ENCODE data around the gene MUL1. TPM values are rescaled to one million over a fixed set of nuclear protein-coding genes. Genes with fewer than 3 reads are reported as not detected.
A peak's percentile ranks its signal among the peaks of the same experiment; 100 is the strongest.
"Not testable (repeated sequence)": the region's sequence is repeated elsewhere in the genome, so short reads cannot be mapped to it uniquely, and the experiment has no call there.

The MUL1 gene
- total RNA-seq, 1 experiment from 2014 or later: 24.7 TPM

DNA sequence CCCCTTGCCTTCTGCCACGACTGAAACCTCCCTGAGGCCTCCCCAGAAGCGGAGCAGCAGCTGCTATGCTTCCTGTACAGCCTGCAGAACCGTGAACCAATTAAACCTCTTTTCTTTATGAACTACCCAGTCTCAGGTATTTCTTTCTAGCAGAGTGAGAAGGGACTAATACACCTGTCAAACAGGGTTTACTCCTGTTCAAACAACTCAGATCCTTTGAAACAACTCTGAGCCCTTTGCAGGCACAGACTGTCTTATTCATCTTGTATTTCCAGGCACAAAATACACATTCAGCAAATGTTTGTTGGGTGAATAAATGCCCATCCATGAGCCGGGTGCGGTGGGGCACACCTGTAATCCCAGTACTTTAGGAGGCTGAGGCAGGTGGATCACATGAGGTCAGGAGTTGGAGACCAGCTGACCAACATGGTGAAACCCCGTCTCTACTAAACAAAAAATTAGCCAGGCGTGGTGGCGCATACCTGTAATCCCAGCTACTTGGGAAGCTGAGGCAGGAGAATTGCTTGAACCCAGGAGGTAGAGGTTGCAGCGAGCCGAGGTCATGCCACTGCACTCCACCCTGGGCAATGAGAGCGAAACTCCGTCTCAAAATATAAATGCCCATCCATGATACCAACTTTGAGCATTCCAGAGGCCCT is 11.1 kb downstream of the MUL1 start:
- Histone ChIP-seq H3K36me3 (ENCODE audit: control insufficient read depth in 1 of 2, insufficient read depth in 2 of 2, low read length in 2 of 2) (peaks cover 13 to 32% of the 10 kb centered on the region in 2 experiments; a peak in 3 of 4 replicates), H3K4me3 (replicated peaks in 1 of 2; ENCODE audit: low read depth in 1 of 2, low read length in 2 of 2) (peak overlapping the region in 1 of 2 experiments; percentile 2; a peak in 1 of 4 replicates), H3K4me1 (ENCODE audit: control insufficient read depth in 1 of 2, insufficient read depth in 2 of 2, low read length in 2 of 2) (peaks cover 30 to 57% of the 10 kb centered on the region in 2 experiments), H3K4me2 (ENCODE audit: low read length) (peak overlapping the region; percentile 76), H3K27ac (ENCODE audit: low read depth, low read length) (peak overlapping the region; percentile 94), H3K9ac (ENCODE audit: low read length) (peak overlapping the region; percentile 43)
- BruUV-seq (replicated peaks); RAD21 ChIA-PET (ENCODE audit: low non-redundant PET in 1 of 2, low total read pairs in 2 of 2, uncharacterized antibody in 2 of 2, unreplicated experiment in 2 of 2); H3K9me3 ChIP-seq (ENCODE audit: control insufficient read depth in 1 of 2, insufficient read depth in 1 of 2, low read depth in 1 of 2, low read length in 2 of 2); CTCF ChIA-PET; H4K20me1 ChIP-seq (ENCODE audit: insufficient read depth); DNase-seq (ENCODE audit: low read depth, low spot score); intact Hi-C loops (cut with micrococcal nuclease); H3K27me3 ChIP-seq (ENCODE audit: insufficient read depth, low read length); H3K79me2 ChIP-seq (ENCODE audit: insufficient read depth, low read length); H3K9me2 ChIP-seq (ENCODE audit: insufficient read depth); ATAC-seq; H2AFZ ChIP-seq (ENCODE audit: low read depth, low read length, poor library complexity, severe bottlenecking): not testable (repeated sequence)
- POLR2A ChIA-PET: interaction anchor here (0.6 kb wide), 1 partner anchor 8 kb away, joined by 3 read pairs; no protein-coding TSS in a partner anchor

DNA sequence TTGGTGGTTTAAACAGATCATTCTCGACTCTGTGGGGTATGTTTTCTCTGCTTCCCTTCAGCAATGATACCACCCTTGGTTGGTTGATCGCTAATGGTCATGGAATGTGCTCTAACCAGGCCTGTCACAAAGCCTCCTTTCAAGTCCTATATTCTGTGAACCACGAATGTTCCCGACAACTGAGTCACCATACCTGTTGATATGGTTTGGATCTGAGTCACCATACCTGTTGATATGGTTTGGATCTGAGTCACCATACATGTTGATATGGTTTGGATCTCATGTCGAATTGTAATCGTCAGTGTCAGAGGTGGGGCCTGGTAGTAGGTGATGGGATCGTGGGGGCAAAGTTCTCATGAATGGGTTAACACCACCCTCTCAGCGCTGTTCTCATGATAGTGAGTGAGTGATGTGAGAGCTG is 11.7 kb downstream of the MUL1 start:
- H3K9ac ChIP-seq (ENCODE audit: low read length): peak overlapping the region; percentile 55
- H3K9me3 ChIP-seq (ENCODE audit: control insufficient read depth in 1 of 2, insufficient read depth in 1 of 2, low read depth in 1 of 2, low read length in 2 of 2): no peaks in the 10 kb centered on the region
- ATAC-seq: peak; percentile 79
- TF ChIP-seq ZNF274 (IDR thresholded peaks at IDR 0.05; ENCODE audit: low read depth, low read length) (no peak), EGR1 (IDR thresholded peaks at IDR 0.05; ENCODE audit: low read depth) (no peak), YY1 (IDR thresholded peaks at IDR 0.05; ENCODE audit: extremely low read depth, insufficient replicate concordance, low read depth, low read length) (peak; percentile 49), CEBPB (IDR thresholded peaks at IDR 0.05; ENCODE audit: low read depth) (no peak), POLR2AphosphoS5 (IDR thresholded peaks at IDR 0.05; ENCODE audit: low read depth, low read length) (peak; percentile 70), TCF7L2 (IDR thresholded peaks at IDR 0.05; ENCODE audit: borderline replicate concordance, extremely low read depth, insufficient read depth, insufficient read length) (peak; percentile 65), EZH2phosphoT487 (IDR thresholded peaks at IDR 0.05; ENCODE audit: borderline replicate concordance) (no peak)
- no TSS peak for BruUV-seq (replicated peaks)
- H3K27ac ChIP-seq (ENCODE audit: low read depth, low read length): peak overlapping the region; percentile 94
- no peaks in the 10 kb centered on the region for H4K20me1 ChIP-seq (ENCODE audit: insufficient read depth)
- peak overlapping the region in 1 of 2 experiments; percentile 37; a peak in 3 of 4 replicates for H3K4me3 ChIP-seq (replicated peaks in 1 of 2; ENCODE audit: low read depth in 1 of 2, low read length in 2 of 2)
- CTCF ChIA-PET: interaction anchor here (1.3 to 2.0 kb wide), 2 partner anchors 12 to 290 kb away, joined by 3 to 5 read pairs; partner anchors contain the start of gene MUL1
- H3K36me3 ChIP-seq (ENCODE audit: control insufficient read depth in 1 of 2, insufficient read depth in 2 of 2, low read length in 2 of 2): peaks cover 7 to 25% of the 10 kb centered on the region in 2 experiments; a peak in 2 of 4 replicates
- H3K9me2 ChIP-seq (ENCODE audit: insufficient read depth): no peaks in the 10 kb centered on the region
- H3K79me2 ChIP-seq (ENCODE audit: insufficient read depth, low read length): no peaks in the 10 kb centered on the region; the same call in 1 of the 2 replicates
- intact Hi-C loops (cut with micrococcal nuclease): no loop called here
- peaks cover 30 to 57% of the 10 kb centered on the region in 2 experiments for H3K4me1 ChIP-seq (ENCODE audit: control insufficient read depth in 1 of 2, insufficient read depth in 2 of 2, low read length in 2 of 2)
- RAD21 ChIA-PET (ENCODE audit: low non-redundant PET in 1 of 2, low total read pairs in 2 of 2, uncharacterized antibody in 2 of 2, unreplicated experiment in 2 of 2): no interaction called here
- H3K4me2 ChIP-seq (ENCODE audit: low read length): peak overlapping the region; percentile 76
- DNase-seq (ENCODE audit: low read depth, low spot score): peak; percentile 99
- H3K27me3 ChIP-seq (ENCODE audit: insufficient read depth, low read length): no peaks in the 10 kb centered on the region
- POLR2A ChIA-PET: interaction anchor here (0.6 kb wide), 1 partner anchor 9 kb away, joined by 3 read pairs; no protein-coding TSS in a partner anchor
- H2AFZ ChIP-seq (ENCODE audit: low read depth, low read length, poor library complexity, severe bottlenecking): no peak overlapping the region
